CD4-positive, alpha-beta T cell treated with Interleukin-21 for 1 hour (primary cell): Measurements from ENCODE around the gene B4GALT2.

Source experiments
- DNase-seq: peaks from one replicate; pipeline ENCODE4 v3.0.0-alpha.2; 2020

The B4GALT2 gene

GRCh38 chr1:43970911-43971310 is 8.1 kb upstream of the B4GALT2 start:
- no peak for DNase-seq

DNA sequence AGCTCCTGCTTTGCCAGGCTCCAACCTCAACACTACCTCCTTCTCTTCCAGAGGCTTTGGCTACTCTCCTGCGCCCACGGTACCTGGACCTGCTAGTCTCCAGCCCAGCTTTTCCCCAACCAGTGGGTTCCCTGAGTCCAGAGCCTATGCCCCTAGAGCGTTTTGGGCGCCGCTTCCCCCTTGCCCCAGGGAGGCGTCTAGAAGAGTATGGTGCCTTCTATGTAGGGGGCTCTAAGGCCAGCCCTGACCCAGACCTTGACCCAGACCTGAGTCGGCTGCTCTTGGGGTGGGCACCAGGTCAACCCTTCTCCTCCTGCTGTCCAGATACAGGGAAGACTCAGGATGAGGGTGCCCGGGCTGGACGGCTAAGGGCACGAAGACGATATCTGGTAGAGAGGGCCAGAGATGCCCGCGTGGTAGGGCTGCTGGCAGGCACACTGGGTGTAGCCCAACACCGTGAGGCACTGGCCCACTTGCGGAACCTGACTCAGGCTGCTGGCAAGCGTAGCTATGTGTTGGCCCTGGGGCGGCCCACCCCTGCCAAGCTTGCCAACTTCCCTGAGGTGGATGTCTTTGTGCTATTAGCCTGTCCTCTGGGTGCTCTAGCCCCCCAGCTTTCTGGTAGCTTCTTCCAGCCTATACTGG is 7.6 kb upstream of the B4GALT2 start:
- no peak for DNase-seq

DNA sequence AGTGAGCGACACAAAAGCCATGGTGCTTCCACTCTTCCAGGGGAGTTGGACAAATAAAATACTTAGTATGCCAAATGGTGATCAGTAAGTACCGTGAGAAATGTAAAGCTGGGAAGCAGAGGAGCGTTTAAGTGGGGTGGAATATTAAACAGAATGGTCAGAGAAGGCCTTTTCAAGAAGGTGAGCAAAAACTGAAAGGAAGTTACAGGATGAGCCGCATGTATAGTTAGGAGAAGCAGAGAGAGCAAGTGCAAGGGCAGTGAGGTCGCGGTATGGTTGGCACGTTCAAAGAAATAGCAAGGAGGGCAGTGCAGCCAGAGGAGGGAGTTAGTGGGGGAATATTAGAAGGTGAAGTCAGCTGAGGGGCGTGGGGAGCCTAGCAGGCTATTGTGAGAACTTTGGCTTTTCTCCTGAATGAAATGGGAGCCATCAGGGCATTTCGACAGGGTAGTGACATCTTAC is 5.0 kb upstream of the B4GALT2 start:
- DNase-seq, result no peak

GRCh38 chr1:43974443-43975248 is 4.4 kb upstream of the B4GALT2 start, which contains the start of gene ATP6V0B:
Gene ATP6V0B, plus strand, starts transcription at chr1:43974960. Its CDS starts 81 bp downstream, at chr1:43975041.
- DNase-seq, result peak; percentile 91

DNA sequence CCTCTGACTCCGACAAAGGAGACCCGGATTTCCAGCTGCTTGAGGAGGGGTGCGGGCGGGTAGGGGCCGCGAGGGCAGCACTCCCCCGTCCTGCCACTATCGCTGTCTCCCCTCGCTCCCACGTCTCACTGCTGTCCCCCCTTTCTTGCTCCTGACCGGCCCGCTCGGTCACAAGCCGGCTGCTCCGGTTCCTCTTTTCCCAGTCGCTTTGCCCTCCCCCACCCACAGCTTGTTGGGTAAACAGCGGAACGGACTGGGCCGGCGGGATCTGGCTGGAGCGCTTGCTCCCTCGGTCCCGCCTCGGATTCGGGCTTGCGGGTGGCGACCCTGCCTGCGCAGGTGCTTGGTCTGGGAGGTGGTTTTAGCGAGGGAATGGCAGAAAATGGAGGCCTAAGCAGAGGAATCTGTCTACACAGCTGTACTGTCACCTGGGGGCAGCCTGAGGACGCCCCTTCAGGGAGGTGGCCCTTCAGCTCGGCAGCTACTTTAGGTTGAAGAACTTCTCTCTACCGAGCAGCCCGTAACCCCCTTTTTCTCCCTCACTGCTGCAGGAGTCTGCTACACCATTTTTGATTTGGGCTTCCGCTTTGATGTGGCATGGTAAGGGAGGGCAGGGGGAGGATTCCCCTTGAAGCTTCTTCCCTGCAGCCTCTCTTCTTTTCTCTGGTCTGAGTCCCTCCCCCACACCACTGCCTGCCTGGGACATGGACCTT is 3.6 kb upstream of the B4GALT2 start:
- DNase-seq, result peak; percentile 51

- no peak for DNase-seq
These were observed 3.0 kb upstream of the B4GALT2 start for GRCh38 chr1:43976045-43976444.

- no peak for DNase-seq
These were observed 2.1 kb upstream of the B4GALT2 start for GRCh38 chr1:43976890-43977289.

- DNase-seq, result no peak
These were observed 1.4 kb upstream of the B4GALT2 start for GRCh38 chr1:43977376-43978263.

GRCh38 chr1:43978264-43978550 is 803 bp upstream of the B4GALT2 start:
- no peak for DNase-seq

DNA sequence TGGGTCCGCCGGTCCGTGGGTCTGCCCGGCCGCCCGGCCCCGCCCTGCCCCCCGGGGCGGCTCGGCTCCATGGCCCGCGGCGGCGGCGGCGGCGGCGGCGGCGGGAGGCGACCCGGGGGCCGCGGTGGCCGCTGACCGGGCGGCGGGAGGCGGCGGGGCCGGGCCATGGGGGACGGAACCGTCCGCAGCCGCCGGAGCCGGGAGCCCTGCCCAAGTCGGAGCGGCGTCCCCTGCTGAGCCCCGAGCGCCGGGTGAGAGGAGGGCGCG is 184 bp downstream of the B4GALT2 start:
- DNase-seq, result no peak

DNA sequence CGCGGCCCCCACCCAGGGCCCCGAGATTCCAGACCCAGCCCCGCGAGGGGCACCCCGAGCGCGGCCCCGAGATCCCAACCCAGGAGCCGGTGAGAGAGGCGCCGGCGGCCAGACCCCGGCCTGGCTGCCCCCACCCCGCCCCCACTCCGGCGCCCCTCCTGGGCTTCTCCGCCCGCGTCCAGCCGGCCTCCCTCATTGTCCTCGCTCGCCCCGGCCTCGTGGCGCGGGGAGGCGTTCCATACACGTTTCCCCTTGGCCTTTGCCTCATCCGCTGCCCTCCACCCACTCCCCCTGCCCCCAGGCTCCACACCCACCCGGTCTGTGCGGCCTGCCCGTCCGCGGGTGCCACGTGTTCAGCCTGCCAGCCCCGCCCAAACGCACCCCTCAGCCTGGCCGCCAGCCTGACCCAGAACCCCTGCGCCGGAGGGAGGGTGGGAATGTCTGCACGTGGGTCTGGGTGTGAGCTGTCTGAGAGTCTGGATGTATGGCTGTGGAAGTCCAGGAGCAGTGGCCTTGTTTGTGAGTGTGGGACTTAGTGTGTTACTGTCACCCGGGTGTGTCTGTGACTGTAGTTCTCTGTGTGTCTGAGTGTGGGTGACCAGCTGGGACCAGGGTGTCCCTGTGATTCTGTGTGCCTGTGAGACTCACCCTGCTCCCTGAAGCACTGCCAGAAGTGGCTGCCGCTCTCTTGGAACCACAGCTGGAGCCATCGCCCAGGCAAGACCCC is 681 bp downstream of the B4GALT2 start:
- peak; percentile 18 for DNase-seq

- DNase-seq, result no peak
These were observed 1.5 kb downstream of the B4GALT2 start for GRCh38 chr1:43980255-43981134.

GRCh38 chr1:43981135-43981491 is 2.1 kb downstream of the B4GALT2 start:
- DNase-seq, result no peak

GRCh38 chr1:43981636-43982035 is 2.6 kb downstream of the B4GALT2 start:
- no peak for DNase-seq

DNA sequence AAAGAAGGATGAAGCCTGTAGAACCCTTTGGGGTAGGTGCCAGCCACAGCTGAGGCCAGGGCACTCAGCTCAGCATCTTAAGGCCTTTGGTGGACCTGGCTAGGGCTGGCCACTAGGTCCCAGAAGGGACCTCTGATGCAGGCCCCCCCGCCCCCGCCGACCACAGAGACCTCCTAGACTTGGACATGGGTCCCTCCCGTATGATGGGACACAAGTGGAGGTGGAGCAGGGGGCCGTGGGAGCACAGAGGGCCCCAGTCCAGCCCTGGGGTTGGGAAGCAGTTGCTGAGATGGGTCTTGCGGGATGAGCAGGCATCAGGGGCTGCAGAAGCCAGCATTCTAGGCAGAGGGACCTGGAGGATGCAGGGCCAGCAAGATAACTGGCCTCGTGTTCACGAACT is 3.2 kb downstream of the B4GALT2 start:
- no peak for DNase-seq

DNA sequence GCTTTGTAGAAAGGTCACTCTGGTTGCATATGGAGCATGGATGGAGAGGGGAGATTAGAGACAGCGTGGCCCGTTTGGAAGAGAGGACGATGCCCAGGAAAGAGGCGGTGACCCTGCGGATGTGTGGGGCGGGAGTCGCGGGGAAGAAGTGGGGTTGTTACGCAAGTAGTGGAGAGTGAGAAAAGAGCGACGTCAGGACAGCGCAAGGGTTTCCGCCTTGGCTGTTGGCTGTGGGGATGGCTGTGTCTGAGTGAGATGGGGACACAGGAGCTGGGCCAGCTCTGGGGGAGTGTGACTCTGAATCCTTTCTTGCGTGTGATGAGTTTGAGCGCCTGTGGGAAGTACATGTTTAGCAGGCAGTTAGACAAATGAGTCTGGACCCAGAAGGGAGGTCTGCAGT is 3.8 kb downstream of the B4GALT2 start:
- no peak for DNase-seq

GRCh38 chr1:43983253-43983899 is 4.4 kb downstream of the B4GALT2 start:
- DNase-seq, result no peak

- DNase-seq, result no peak
These were observed 5.8 kb downstream of the B4GALT2 start for GRCh38 chr1:43984855-43985254.

GRCh38 chr1:43985984-43986595 is 7.1 kb downstream of the B4GALT2 start:
- DNase-seq, result no peak

- no peak for DNase-seq
These were observed 7.7 kb downstream of the B4GALT2 start for GRCh38 chr1:43986712-43987111.
